Measurements from ENCODE around the gene WNT11.

Gene WNT11

GRCh38 chr11:76221365-76221764 is 15.1 kb upstream of the WNT11 start:
- no peaks in the 10 kb centered on the region for H3K36me3 Mint-ChIP-seq (ENCODE audit: low read depth)
- no peaks in the 10 kb centered on the region for H3K4me1 Mint-ChIP-seq (ENCODE audit: low read depth)
- no peaks in the 10 kb centered on the region for H3K9me3 Mint-ChIP-seq
- H3K27ac Mint-ChIP-seq, result no peak overlapping the region
- H3K4me3 Mint-ChIP-seq, result no peak overlapping the region
- peaks cover 6% of the 10 kb centered on the region for H3K27me3 Mint-ChIP-seq
- intact Hi-C loops (cut with micrococcal nuclease), result no loop called here

DNA sequence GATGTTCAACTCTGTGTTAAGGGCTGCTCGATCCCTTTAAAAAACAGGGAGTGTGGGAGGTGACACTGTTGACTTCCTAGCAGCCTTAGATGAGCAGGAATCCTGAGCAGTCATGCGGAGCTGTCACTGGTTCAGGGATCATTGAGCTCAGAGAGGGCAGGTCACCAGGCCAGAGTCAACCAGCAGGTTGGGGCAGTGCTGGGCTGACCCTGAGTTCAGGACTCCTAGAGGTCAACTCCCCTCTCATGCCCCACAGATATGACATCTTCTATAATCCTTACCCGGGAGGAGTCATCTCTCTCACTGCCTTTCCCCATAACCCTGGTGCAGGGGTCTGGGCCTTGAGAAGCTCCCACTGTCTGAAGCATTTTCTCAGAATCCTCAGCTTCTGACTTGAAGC is 12.9 kb upstream of the WNT11 start:
- intact Hi-C loops (cut with micrococcal nuclease), result no loop called here
- H3K27ac Mint-ChIP-seq, result no peak overlapping the region
- no peaks in the 10 kb centered on the region for H3K9me3 Mint-ChIP-seq
- no peak overlapping the region for H3K4me3 Mint-ChIP-seq
- peaks cover 12% of the 10 kb centered on the region for H3K27me3 Mint-ChIP-seq
- H3K4me1 Mint-ChIP-seq (ENCODE audit: low read depth), result no peaks in the 10 kb centered on the region
- no peaks in the 10 kb centered on the region for H3K36me3 Mint-ChIP-seq (ENCODE audit: low read depth)

GRCh38 chr11:76218449-76219178 is 12.3 kb upstream of the WNT11 start:
- Mint-ChIP-seq H3K9me3 (no peaks in the 10 kb centered on the region), H3K27ac (no peak overlapping the region), H3K27me3 (peaks cover 17% of the 10 kb centered on the region), H3K36me3 (ENCODE audit: low read depth) (no peaks in the 10 kb centered on the region), H3K4me3 (no peak overlapping the region), H3K4me1 (ENCODE audit: low read depth) (no peaks in the 10 kb centered on the region)
- intact Hi-C loops (cut with micrococcal nuclease), result no loop called here

DNA sequence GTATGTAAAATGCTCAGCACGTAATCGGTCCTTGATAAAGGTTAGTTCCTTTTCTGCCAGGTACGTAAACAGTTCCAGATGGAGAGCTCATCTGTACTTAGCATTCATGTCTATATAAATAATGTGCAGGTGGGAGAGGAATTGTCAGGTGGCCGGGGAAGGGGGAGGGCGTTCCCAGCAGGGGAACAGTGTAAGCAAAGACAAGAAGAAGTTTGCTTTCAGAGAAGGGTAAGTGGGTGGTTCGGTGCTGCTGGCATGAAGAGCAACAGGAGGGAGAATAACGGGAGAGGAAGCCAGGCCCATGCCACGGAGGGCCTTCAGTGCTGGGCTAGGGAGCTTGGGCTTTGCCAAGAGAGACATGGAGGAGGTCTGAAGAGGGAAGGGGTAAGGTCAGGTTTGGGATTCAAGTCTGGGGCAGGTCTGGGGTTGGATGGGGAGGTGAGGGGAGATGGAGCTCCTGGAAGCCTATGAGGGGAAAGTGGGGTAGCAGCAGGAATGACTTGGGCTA is 11.4 kb upstream of the WNT11 start:
- no peak overlapping the region for H3K27ac Mint-ChIP-seq
- H3K9me3 Mint-ChIP-seq, result no peaks in the 10 kb centered on the region
- no peaks in the 10 kb centered on the region for H3K36me3 Mint-ChIP-seq (ENCODE audit: low read depth)
- peaks cover 26% of the 10 kb centered on the region for H3K27me3 Mint-ChIP-seq
- intact Hi-C loops (cut with micrococcal nuclease), result no loop called here
- H3K4me1 Mint-ChIP-seq (ENCODE audit: low read depth), result no peaks in the 10 kb centered on the region
- H3K4me3 Mint-ChIP-seq, result no peak overlapping the region

- no peak overlapping the region for H3K4me3 Mint-ChIP-seq
- H3K36me3 Mint-ChIP-seq (ENCODE audit: low read depth), result no peaks in the 10 kb centered on the region
- H3K9me3 Mint-ChIP-seq, result no peaks in the 10 kb centered on the region
- no peaks in the 10 kb centered on the region for H3K4me1 Mint-ChIP-seq (ENCODE audit: low read depth)
- peaks cover 36% of the 10 kb centered on the region for H3K27me3 Mint-ChIP-seq
- intact Hi-C loops (cut with micrococcal nuclease), result no loop called here
- no peak overlapping the region for H3K27ac Mint-ChIP-seq
Observed at GRCh38 chr11:76216536-76217325, 10.4 kb upstream of the WNT11 start.

DNA sequence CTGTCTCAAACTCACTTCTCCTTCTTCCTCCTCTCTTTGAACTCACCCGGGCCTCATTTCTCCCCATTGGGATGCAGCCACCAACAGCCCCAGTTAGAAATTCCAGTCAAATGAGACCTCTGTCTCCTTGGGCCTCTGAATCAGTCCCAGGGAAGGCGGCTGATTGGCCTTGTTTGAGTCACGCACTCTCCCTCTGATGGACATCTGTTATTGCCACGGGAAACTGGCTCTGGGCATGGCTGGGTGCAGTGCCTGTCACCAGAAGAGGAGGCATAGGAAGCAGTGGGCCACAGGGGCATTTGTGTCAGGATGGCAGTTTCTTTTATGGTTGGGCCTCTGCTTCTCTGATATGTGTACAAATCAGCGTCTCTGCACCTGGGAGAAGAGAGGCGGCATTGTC is 9.6 kb upstream of the WNT11 start:
- Mint-ChIP-seq H3K4me3 (no peak overlapping the region), H3K27ac (no peak overlapping the region), H3K27me3 (peaks cover 44% of the 10 kb centered on the region), H3K4me1 (ENCODE audit: low read depth) (peaks cover 2% of the 10 kb centered on the region), H3K36me3 (ENCODE audit: low read depth) (no peaks in the 10 kb centered on the region), H3K9me3 (no peaks in the 10 kb centered on the region)
- intact Hi-C loops (cut with micrococcal nuclease), result no loop called here

GRCh38 chr11:76214968-76215548 is 8.8 kb upstream of the WNT11 start:
- Mint-ChIP-seq H3K27me3 (peaks cover 51% of the 10 kb centered on the region), H3K4me1 (ENCODE audit: low read depth) (peaks cover 6% of the 10 kb centered on the region), H3K9me3 (no peaks in the 10 kb centered on the region), H3K4me3 (no peak overlapping the region), H3K27ac (no peak overlapping the region), H3K36me3 (ENCODE audit: low read depth) (no peaks in the 10 kb centered on the region)
- intact Hi-C loops (cut with micrococcal nuclease), result no loop called here

- Mint-ChIP-seq H3K9me3 (no peaks in the 10 kb centered on the region), H3K27me3 (peaks cover 59% of the 10 kb centered on the region), H3K4me3 (no peak overlapping the region), H3K27ac (no peak overlapping the region), H3K36me3 (ENCODE audit: low read depth) (no peaks in the 10 kb centered on the region), H3K4me1 (ENCODE audit: low read depth) (peaks cover 12% of the 10 kb centered on the region)
- intact Hi-C loops (cut with micrococcal nuclease), result no loop called here
Observed at GRCh38 chr11:76214186-76214585, 7.9 kb upstream of the WNT11 start.

DNA sequence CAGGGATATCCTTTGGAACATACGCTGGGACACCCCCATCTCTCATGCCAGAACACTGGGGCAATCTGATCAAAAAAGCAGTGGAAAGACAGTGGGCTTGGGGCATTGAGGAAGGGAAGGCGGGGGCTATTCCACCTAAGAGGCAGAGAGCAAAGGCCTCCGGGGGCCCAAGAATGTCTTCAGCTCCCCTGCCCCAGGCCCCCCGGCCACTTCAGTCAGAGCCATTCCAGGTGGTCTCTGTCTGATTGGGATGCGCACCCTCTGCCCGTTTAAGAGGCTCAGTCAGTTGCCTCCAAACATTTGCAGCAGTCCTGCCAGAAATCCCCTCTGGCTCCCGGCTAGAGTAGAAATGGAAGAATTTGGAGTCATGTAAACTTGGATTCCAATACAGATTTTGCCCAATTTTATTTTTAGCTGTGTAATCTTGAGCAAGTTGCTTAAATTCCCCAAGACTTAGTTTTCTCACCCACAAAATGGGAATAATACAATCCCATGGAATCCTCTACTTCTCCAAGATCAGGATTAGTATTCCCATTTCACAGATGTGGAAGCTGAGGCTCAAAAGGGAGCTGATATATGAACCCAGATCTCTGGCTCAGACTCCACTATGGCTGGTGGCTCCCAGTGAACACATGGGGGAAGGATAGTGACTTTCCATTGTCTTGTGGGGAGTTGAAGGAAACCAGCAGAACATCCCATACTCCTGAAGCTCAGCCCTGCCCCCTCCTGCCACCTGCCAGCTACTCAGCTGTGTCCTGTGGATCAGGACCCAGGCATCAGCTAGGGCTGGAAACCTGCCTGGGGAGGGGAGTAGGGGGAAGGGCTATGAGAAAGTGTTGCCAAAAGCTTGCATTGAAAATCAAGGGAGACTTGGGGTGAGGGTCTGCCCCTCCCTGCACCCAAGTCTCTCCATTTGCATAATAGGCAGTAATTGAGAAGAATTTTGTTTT is 6.1 kb upstream of the WNT11 start:
- Mint-ChIP-seq H3K4me3 (no peak overlapping the region), H3K36me3 (ENCODE audit: low read depth) (no peaks in the 10 kb centered on the region)

GRCh38 chr11:76210931-76211851 is 4.9 kb upstream of the WNT11 start:
- Mint-ChIP-seq H3K9me3 (no peaks in the 10 kb centered on the region), H3K36me3 (ENCODE audit: low read depth) (no peaks in the 10 kb centered on the region), H3K4me1 (ENCODE audit: low read depth) (peaks cover 42% of the 10 kb centered on the region), H3K27ac (no peak overlapping the region), H3K27me3 (peaks cover 83% of the 10 kb centered on the region), H3K4me3 (no peak overlapping the region)
- intact Hi-C loops (cut with micrococcal nuclease), result no loop called here

More for the DNA sequence above, 6.1 kb upstream of the WNT11 start:
- Mint-ChIP-seq H3K4me1 (ENCODE audit: low read depth) (peaks cover 30% of the 10 kb centered on the region), H3K27ac (no peak overlapping the region), H3K9me3 (no peaks in the 10 kb centered on the region), H3K27me3 (peaks cover 71% of the 10 kb centered on the region)
- intact Hi-C loops (cut with micrococcal nuclease), result no loop called here

DNA sequence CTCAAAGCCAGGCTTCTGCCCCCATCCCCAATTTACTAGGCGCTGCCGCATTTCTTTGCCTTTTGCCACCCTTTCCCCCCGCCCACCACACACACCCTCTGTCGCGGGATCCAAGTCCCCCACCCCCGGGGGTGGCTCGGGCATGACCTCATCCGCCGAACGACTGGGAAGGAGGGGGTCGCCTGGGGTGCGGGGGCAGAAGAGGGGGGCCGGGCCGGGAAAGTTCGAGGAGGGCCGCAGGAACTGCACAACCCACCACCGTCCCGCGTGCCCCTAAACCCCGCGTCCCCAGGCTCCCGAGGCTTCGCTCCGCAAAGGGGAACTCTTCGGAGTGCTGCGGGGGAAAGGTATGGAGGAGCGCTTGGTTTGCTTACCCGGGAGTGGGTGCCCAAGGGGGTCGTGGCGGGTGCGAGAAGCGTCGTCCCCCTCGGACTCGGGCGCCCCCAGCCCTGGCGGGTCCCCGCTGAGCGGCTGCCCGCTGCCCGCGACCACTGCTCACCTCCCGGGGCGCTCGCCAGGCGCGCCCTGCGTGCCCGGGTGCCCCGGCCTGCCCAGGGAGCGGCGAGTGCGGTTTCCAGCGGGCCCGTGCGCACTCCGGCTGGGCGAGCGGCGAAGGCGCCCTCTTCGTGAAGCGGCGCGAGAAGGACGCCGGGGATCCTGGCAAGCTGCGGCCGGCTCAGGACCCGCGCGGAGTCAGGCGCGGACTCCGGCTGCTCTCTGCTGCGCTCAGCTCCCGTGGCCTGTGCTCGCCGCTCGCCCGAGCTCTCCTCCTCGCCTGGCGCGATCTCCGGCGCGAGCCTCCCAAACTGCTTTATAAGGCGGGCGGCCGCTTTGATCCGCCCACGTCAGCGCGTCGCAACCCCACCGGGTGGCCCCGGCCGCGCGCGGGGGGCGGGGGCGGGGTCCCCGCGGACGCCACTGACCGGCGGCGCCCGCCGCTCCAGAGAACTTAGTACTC is 4.0 kb upstream of the WNT11 start:
- Mint-ChIP-seq H3K9me3 (no peaks in the 10 kb centered on the region), H3K27ac (no peak overlapping the region), H3K27me3 (peaks cover 91% of the 10 kb centered on the region), H3K36me3 (ENCODE audit: low read depth) (no peaks in the 10 kb centered on the region), H3K4me3 (peak overlapping the region; percentile 82), H3K4me1 (ENCODE audit: low read depth) (peaks cover 51% of the 10 kb centered on the region)
- intact Hi-C loops (cut with micrococcal nuclease), result loop anchor here (5.0 kb wide), 1 partner anchor 472 kb away; no protein-coding TSS in a partner anchor
